ENCODE measurements around the gene GJA1. TPM values are rescaled to one million over a fixed set of nuclear protein-coding genes. Genes with fewer than 3 reads are reported as not detected.
A peak's percentile ranks its signal among the peaks of the same experiment; 100 is the strongest.
"Not testable (repeated sequence)": the region's sequence is repeated elsewhere in the genome, so short reads cannot be mapped to it uniquely, and the experiment has no call there.

Gene GJA1
- polyA plus RNA-seq, 1 donor (not counting 4 experiments of a cell fraction or from before 2014, with no cell fraction given): 164 TPM

GRCh38 chr6:121442576-121442975 is 7.1 kb downstream of the GJA1 start:
- no peaks in the 10 kb centered on the region for H4K20me1 ChIP-seq (ENCODE audit: control insufficient read depth, extremely low read depth, insufficient read depth, low read length)
- H3K36me3 ChIP-seq (ENCODE audit: control insufficient read depth in 2 of 2, extremely low read depth in 1 of 2, insufficient read depth in 2 of 2, low read length in 2 of 2): peaks cover 9% of the 10 kb centered on the region in 2 experiments
- FAIRE-seq (no peak), DNase-seq (ENCODE audit: low read depth, low spot score) (no peak)
- H3K9me3 ChIP-seq (ENCODE audit: control insufficient read depth, low read depth, low read length): no peaks in the 10 kb centered on the region
- H3K4me1 ChIP-seq (ENCODE audit: control insufficient read depth, extremely low read depth, insufficient read depth, low read length): peaks cover 49% of the 10 kb centered on the region
- peaks cover 74% of the 10 kb centered on the region for H3K79me2 ChIP-seq (ENCODE audit: control insufficient read depth, insufficient read depth, low read length)
- TF ChIP-seq CTCF (optimal IDR thresholded peaks at IDR 0.05 in 1 of 3, IDR thresholded peaks at IDR 0.05 in 1 of 3, conservative IDR thresholded peaks at IDR 0.05 in 1 of 3; ENCODE audit: extremely low read depth in 1 of 3, insufficient read depth in 2 of 3, low read length in 3 of 3): no peak
- TF ChIP-seq EZH2 (IDR thresholded peaks at IDR 0.05; ENCODE audit: low read length): no peak
- H3K4me3 ChIP-seq (ENCODE audit: control insufficient read depth in 2 of 3, extremely low read depth in 1 of 3, insufficient read depth in 2 of 3, low read depth in 1 of 3, low read length in 3 of 3): no peak overlapping the region
- H3K27me3 ChIP-seq (ENCODE audit: control insufficient read depth, extremely low read depth, insufficient read depth, low read length): no peaks in the 10 kb centered on the region
- no peaks in the 10 kb centered on the region for H3K9me1 ChIP-seq (ENCODE audit: control insufficient read depth, extremely low read depth, insufficient read depth, low read length)
- dilution Hi-C loops (cut with MboI; ENCODE audit: extremely low pct_ligation_motif_present, low sequenced_read_pairs): no loop called here
- no peak overlapping the region for H3K27ac ChIP-seq (ENCODE audit: control insufficient read depth, insufficient read depth, low read length)
- H2AFZ ChIP-seq (ENCODE audit: control insufficient read depth, low read length): no peak overlapping the region
- H3K4me2 ChIP-seq (ENCODE audit: control insufficient read depth, extremely low read depth, insufficient read depth, low read depth, low read length): peak overlapping the region; percentile 7
- no peak overlapping the region for H3K9ac ChIP-seq (ENCODE audit: control insufficient read depth, extremely low read depth, insufficient read depth, low read length)

GRCh38 chr6:121443971-121444541 is 8.6 kb downstream of the GJA1 start:
- Histone ChIP-seq H3K79me2 (ENCODE audit: control insufficient read depth, insufficient read depth, low read length) (peaks cover 75% of the 10 kb centered on the region), H4K20me1 (ENCODE audit: control insufficient read depth, extremely low read depth, insufficient read depth, low read length) (no peaks in the 10 kb centered on the region), H3K9me1 (ENCODE audit: control insufficient read depth, extremely low read depth, insufficient read depth, low read length) (no peaks in the 10 kb centered on the region), H3K27me3 (ENCODE audit: control insufficient read depth, extremely low read depth, insufficient read depth, low read length) (no peaks in the 10 kb centered on the region), H3K4me2 (ENCODE audit: control insufficient read depth, extremely low read depth, insufficient read depth, low read depth, low read length) (peak overlapping the region; percentile 48), H3K9me3 (ENCODE audit: control insufficient read depth, low read depth, low read length) (no peaks in the 10 kb centered on the region), H3K27ac (ENCODE audit: control insufficient read depth, insufficient read depth, low read length) (no peak overlapping the region), H3K9ac (ENCODE audit: control insufficient read depth, extremely low read depth, insufficient read depth, low read length) (no peak overlapping the region), H2AFZ (ENCODE audit: control insufficient read depth, low read length) (no peak overlapping the region), H3K4me1 (ENCODE audit: control insufficient read depth, extremely low read depth, insufficient read depth, low read length) (peaks cover 41% of the 10 kb centered on the region), H3K36me3 (ENCODE audit: control insufficient read depth in 2 of 2, extremely low read depth in 1 of 2, insufficient read depth in 2 of 2, low read length in 2 of 2) (peaks cover 9 to 12% of the 10 kb centered on the region in 2 experiments), H3K4me3 (ENCODE audit: control insufficient read depth in 2 of 3, extremely low read depth in 1 of 3, insufficient read depth in 2 of 3, low read depth in 1 of 3, low read length in 3 of 3) (no peak overlapping the region)
- TF ChIP-seq CTCF (optimal IDR thresholded peaks at IDR 0.05 in 1 of 3, IDR thresholded peaks at IDR 0.05 in 1 of 3, conservative IDR thresholded peaks at IDR 0.05 in 1 of 3; ENCODE audit: extremely low read depth in 1 of 3, insufficient read depth in 2 of 3, low read length in 3 of 3) (no peak), EZH2 (IDR thresholded peaks at IDR 0.05; ENCODE audit: low read length) (no peak)
- FAIRE-seq (no peak), DNase-seq (ENCODE audit: low read depth, low spot score) (no peak)
- dilution Hi-C loops (cut with MboI; ENCODE audit: extremely low pct_ligation_motif_present, low sequenced_read_pairs): no loop called here

GRCh38 chr6:121446705-121447104 is 11.3 kb downstream of the GJA1 start:
- H3K27ac ChIP-seq (ENCODE audit: control insufficient read depth, insufficient read depth, low read length): peak overlapping the region; percentile 3
- H3K4me2 ChIP-seq (ENCODE audit: control insufficient read depth, extremely low read depth, insufficient read depth, low read depth, low read length); H4K20me1 ChIP-seq (ENCODE audit: control insufficient read depth, extremely low read depth, insufficient read depth, low read length); H3K4me3 ChIP-seq (ENCODE audit: control insufficient read depth in 2 of 3, extremely low read depth in 1 of 3, insufficient read depth in 2 of 3, low read depth in 1 of 3, low read length in 3 of 3); H2AFZ ChIP-seq (ENCODE audit: control insufficient read depth, low read length); H3K27me3 ChIP-seq (ENCODE audit: control insufficient read depth, extremely low read depth, insufficient read depth, low read length); H3K9me1 ChIP-seq (ENCODE audit: control insufficient read depth, extremely low read depth, insufficient read depth, low read length); dilution Hi-C loops (cut with MboI; ENCODE audit: extremely low pct_ligation_motif_present, low sequenced_read_pairs); H3K9me3 ChIP-seq (ENCODE audit: control insufficient read depth, low read depth, low read length); H3K9ac ChIP-seq (ENCODE audit: control insufficient read depth, extremely low read depth, insufficient read depth, low read length); H3K36me3 ChIP-seq (ENCODE audit: control insufficient read depth in 2 of 2, extremely low read depth in 1 of 2, insufficient read depth in 2 of 2, low read length in 2 of 2): not testable (repeated sequence)
- DNase-seq (ENCODE audit: low read depth, low spot score) (peak; percentile 55), FAIRE-seq (peak; percentile 91)
- H3K4me1 ChIP-seq (ENCODE audit: control insufficient read depth, extremely low read depth, insufficient read depth, low read length): peaks cover 25% of the 10 kb centered on the region
- peaks cover 50% of the 10 kb centered on the region for H3K79me2 ChIP-seq (ENCODE audit: control insufficient read depth, insufficient read depth, low read length)

- H3K9ac ChIP-seq (ENCODE audit: control insufficient read depth, extremely low read depth, insufficient read depth, low read length); H2AFZ ChIP-seq (ENCODE audit: control insufficient read depth, low read length); FAIRE-seq; H3K9me1 ChIP-seq (ENCODE audit: control insufficient read depth, extremely low read depth, insufficient read depth, low read length); DNase-seq (ENCODE audit: low read depth, low spot score); H3K27me3 ChIP-seq (ENCODE audit: control insufficient read depth, extremely low read depth, insufficient read depth, low read length); H4K20me1 ChIP-seq (ENCODE audit: control insufficient read depth, extremely low read depth, insufficient read depth, low read length); H3K27ac ChIP-seq (ENCODE audit: control insufficient read depth, insufficient read depth, low read length); H3K4me2 ChIP-seq (ENCODE audit: control insufficient read depth, extremely low read depth, insufficient read depth, low read depth, low read length); H3K9me3 ChIP-seq (ENCODE audit: control insufficient read depth, low read depth, low read length); dilution Hi-C loops (cut with MboI; ENCODE audit: extremely low pct_ligation_motif_present, low sequenced_read_pairs); H3K4me3 ChIP-seq (ENCODE audit: control insufficient read depth in 2 of 3, extremely low read depth in 1 of 3, insufficient read depth in 2 of 3, low read depth in 1 of 3, low read length in 3 of 3); H3K36me3 ChIP-seq (ENCODE audit: control insufficient read depth in 2 of 2, extremely low read depth in 1 of 2, insufficient read depth in 2 of 2, low read length in 2 of 2): not testable (repeated sequence)
- peaks cover 40% of the 10 kb centered on the region for H3K79me2 ChIP-seq (ENCODE audit: control insufficient read depth, insufficient read depth, low read length)
- peaks cover 18% of the 10 kb centered on the region for H3K4me1 ChIP-seq (ENCODE audit: control insufficient read depth, extremely low read depth, insufficient read depth, low read length)
Measured at GRCh38 chr6:121447746-121448145, 12.3 kb downstream of the GJA1 start.

Data from keratinocyte (primary cell).